NOMO-1 (cell line): ENCODE data around the gene SLC2A5.

Experiments
- DNase-seq, 2 experiments: peaks; one replicate each; lab custom pipeline; 2025; ENCODE audit not compliant: unreplicated experiment in 2 of 2; lab: John Stamatoyannopoulos, UW

Gene SLC2A5

GRCh38 chr1:9093581-9093980 is 24.1 kb upstream of the SLC2A5 start:
- peak; percentile 51 to 65 for DNase-seq

- no peak for DNase-seq
Observed at GRCh38 chr1:9093091-9093490, 23.7 kb upstream of the SLC2A5 start.

DNA sequence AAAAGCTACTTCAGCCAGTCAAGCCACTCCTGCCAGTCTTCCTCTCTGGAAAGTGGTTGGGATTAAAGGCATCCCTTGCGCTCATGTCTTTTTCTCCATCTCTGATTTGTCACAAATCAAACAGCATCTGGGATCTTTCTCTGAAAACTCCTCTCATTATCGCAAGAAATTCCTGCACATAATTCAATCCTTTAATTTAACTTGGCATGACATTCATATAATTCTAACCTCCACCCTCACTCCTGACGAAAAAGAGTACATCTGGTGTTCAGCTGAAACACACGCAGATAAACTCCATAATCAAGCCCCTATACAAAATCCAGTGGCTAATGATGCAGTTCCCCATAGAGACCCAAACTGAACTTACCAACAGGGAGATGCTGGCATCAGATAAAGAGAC is 19.4 kb upstream of the SLC2A5 start:
- no peak for DNase-seq

DNA sequence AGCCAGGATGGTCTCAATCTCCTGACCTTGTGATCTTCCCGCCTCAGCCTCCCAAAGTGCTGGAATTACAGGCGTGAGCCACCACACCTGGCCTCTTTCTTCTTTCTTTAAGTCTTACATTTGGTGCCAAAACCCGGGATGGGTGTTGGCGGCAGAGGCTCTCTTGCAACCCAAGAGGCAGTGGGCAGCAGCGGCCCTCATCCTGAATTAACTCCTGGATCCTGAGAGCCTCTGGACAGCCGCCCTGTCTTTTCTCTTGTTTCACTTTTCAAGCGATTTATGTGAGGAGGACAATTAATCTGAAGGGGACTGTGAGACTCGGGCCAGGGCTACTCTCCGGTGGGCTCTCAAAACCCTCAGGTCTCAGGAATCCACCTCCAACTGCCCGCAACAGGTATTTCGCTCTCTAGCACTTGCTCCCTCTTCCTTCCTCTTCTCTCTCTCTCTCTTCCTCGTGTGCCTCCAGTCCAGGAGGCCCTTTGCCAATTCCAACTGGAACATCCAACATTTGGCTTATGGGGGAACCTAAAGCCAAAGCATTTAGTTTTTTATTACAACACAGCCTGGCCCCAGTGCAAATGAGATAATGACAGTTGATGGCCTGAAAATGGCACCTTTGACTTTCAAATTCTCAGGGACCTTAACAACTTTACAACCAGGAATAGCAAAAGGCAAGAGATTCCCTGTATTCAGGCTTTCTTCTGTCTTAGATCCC is 18.1 kb upstream of the SLC2A5 start:
- DNase-seq, result no peak

GRCh38 chr1:9086796-9087195 is 17.4 kb upstream of the SLC2A5 start:
- DNase-seq, result no peak

DNA sequence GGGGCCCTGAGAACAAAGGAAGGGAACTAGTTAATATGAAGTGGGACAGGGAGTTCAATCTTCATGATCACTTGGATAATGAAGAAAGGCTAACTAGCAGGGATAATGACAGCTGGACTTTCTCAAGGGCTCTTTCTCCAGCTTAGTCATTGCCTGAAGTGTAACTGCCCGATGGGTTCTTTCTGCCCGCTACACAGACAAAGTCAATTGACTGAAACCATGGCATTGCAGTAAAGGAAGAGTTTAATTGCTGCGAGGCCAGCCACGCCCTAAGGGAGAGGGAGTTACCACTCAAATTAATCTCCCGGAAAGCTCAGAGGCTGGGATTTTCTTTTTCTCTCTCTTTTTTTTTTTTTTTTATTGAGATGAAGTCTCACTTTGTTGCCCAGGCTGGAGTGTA is 16.6 kb upstream of the SLC2A5 start:
- peak in 1 of 2 experiments; percentile 10 for DNase-seq

DNA sequence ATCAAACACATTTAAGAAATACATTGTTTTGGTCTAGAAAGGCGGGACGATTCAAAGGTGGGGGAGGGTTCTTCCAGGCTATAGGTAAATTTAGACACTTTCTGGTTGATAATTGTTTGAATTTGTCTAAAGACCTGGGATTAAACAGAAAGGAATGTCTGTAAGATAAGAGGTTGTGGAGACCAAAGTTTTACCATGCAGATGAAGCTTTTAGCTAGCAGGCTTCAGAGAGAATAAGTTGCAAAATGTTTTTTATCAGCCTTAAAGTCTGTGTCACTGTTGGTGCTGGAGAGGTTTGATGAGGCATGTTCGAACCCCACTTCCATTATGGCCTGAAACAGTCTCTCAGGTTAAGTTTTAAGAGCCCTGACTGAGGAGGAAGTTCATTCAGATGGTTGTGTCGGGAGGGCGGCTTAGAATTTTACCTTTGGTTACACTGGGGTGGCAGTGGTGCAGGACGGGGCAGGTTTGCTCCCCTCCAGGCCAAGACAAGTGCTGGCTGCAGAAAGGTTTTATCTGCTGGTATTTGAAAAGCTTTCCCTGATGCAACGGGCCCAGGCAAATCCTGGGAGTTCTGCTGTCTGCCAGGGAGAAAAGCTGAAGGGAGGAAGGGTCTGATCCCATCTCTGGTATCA is 16.0 kb upstream of the SLC2A5 start:
- no peak for DNase-seq

- DNase-seq, result no peak
Observed at GRCh38 chr1:9084906-9085305, 15.5 kb upstream of the SLC2A5 start.

DNA sequence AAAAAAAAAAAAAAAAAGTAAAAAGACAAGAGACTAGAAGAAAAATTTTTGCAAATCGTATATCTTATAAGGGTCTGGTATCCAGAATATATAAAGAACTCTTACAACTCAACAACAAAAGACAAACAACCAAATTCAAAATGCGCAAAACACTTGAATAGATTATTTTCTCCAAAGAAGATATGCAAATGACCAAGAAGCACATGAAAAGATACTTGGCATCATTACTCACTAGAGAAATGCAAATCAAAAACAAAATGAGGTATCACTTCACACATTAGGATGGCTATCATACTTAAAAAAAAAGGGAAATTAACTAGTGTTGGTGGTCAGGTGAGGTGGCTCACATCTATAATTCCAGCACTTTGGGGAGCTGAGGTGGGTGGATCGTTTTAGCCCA is 12.0 kb upstream of the SLC2A5 start:
- no peak for DNase-seq

DNA sequence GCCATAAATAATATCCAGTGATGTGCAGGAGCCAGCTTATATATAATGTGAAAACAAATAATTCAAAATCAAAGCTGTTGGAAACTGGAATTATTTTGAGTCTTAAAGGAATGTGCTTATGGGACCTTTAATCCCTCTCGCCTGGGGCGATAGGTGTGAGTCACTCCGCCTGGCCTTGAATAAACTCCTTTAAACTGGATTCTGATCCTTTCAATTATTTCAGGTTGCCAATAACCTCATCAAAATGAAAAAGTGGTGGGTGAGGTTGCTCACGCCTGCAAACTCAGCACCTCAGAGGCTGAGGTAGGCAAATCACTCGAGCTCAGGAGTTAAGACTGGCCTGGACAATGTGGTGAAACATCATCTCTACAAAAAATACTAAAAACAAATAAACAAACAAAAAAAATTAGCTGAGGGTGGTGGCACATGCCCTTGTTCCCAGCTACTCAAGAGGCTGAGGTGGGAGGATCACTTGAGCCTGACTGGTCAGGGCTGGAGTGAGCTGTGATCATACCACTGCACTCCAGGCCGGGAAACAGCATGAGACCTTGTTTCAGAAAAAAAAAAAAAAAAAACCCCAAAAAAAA is 11.4 kb upstream of the SLC2A5 start:
- DNase-seq, result no peak

DNA sequence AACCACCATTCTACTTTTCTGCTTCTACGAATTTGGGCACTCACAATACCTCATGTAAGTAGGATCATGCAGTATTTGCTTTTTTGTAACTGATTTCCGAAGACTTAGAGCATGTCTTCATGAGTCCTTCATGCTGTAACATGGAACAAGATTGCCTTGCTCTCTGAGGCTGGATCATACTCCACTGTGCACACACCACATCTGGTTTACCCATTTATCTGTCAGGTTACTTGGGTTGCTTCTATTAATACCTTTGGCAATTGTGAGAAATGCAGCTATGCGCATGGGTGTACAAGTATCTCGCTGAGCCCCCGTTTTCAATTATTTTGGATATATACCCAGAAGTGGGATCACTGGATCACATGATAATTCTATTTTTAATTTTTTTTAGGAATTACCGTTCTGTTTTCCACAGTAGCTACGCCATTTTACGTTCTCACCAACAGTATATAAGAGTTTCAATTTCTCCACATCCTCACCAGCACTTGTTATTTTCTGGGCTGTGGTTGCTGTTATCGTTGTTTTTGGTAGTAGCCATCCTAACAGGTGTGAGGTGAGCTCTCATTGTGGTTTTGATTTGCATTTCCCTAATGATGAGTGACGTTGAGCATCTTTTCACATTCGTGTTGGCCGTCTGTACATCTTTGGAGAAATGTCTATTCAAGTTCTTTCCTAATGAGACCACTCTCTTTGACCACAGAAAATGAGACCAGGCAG is 10.7 kb upstream of the SLC2A5 start:
- DNase-seq, result no peak

DNA sequence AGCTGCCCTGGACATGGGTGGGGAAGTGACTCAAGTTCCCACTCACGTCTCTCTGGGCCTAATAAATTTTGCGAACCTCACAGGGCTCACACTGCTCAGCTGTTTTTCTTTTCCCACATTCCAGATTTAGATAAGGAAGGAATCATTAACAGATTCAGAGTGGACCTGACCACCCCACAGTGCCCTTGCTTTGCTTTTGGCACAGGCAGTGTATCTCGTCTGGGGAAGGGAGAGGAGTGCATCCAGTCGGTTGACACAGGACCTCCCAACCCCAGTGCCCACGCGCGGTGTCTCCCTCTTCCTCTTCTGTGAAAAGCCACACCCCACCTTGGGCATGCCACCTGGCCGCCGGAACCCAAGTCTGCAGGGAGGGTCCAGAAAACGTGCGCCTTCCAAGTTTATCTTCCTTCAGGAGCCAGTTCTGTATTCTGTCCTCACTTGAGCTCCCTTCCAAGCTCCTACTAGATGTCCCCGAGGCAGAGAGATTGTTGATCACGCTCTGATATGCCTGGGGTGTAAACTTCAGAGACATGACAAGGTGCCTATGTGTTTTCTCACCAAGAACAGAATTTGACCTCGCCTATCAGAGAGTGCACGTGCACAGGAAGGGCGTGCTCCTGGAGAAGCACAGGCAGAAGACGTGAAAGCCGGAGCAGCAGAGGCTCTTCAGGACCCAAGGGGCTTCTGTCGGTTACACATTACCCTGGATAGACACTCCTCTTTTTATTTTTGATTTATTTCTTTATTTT is 9.5 kb upstream of the SLC2A5 start:
- DNase-seq, result no peak

- peak in 1 of 2 experiments; percentile 63 for DNase-seq
Observed at GRCh38 chr1:9078015-9078751, 8.7 kb upstream of the SLC2A5 start.

DNA sequence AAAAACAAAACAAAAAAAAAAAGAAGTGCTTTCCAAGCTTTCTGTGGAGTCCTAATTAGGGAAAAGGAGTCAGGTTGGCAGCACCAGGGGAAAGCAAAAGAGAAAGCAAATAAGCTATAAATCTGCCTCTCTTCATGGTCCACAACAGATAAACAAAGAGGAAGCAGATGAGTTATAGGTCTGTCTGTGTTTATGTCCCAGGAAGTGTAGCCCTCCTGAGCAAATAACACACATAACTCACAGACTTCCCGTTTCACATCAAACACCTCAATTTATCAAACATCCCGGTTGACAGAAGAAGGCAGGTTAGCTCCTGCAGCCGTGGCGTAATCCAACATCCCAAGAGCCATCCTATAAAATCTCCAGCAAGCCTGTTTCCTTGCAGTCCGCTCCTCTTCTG is 5.6 kb upstream of the SLC2A5 start:
- DNase-seq, result peak; percentile 56 to 90

GRCh38 chr1:9073143-9073542 is 3.7 kb upstream of the SLC2A5 start:
- peak; percentile 49 to 59 for DNase-seq

GRCh38 chr1:9071554-9072235 is 2.3 kb upstream of the SLC2A5 start:
- DNase-seq, result no peak

DNA sequence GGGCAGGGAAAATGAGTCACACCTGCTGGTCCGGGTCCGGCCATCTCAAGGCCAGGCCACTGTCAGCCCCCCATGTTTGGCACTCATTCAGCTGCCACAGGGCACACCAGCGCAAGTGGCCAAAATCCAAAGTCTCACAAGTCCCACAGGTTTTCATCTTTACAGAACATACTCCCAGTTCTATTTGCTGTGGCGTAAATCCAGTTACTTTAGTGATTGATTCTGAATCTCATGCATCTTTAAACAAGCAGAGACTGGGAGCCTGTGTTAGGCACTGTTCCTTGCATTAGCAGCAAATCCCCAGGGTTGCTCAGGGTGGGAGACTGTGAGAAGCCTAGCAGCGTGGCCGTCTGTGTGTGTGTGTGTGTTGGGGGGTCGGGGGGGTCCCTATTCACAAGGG is 1.1 kb upstream of the SLC2A5 start:
- DNase-seq, result no peak

GRCh38 chr1:9068981-9069325 is 482 bp downstream of the SLC2A5 start:
- DNase-seq, result no peak

GRCh38 chr1:9066945-9067807 is 2.3 kb downstream of the SLC2A5 start:
- DNase-seq, result peak; percentile 46 to 55
